Right lobe of liver (tissue), 4 donors: ENCODE measurements around the gene RGL2.

Experiments
- POLR2A ChIP-seq: fragments of 450-650 bp; IDR thresholded peaks from one replicate; pipeline ENCODE4 v1.6.1; 2017; ENCODE audit warnings: antibody characterized with exemption, mild to moderate bottlenecking
- TF ChIP-seq, protein P1 (sequence below), 4 donors: fragments of 200-600 bp in 3 of 4; fragments of 450-650 bp in 1 of 4; IDR thresholded peaks; one replicate each; pipeline versions ENCODE4 v1.5.1 to v1.8.0; 2016 to 2022; ENCODE audit warnings: antibody characterized with exemption in 4 of 4, mild to moderate bottlenecking in 2 of 4
- donor health status: DM: no; HTN: no; CAD: no.
- donor health status: DM: no; HTN: no; CAD: no.
- donor health status: DM: no; HTN: yes; CAD: no.

DNA sequence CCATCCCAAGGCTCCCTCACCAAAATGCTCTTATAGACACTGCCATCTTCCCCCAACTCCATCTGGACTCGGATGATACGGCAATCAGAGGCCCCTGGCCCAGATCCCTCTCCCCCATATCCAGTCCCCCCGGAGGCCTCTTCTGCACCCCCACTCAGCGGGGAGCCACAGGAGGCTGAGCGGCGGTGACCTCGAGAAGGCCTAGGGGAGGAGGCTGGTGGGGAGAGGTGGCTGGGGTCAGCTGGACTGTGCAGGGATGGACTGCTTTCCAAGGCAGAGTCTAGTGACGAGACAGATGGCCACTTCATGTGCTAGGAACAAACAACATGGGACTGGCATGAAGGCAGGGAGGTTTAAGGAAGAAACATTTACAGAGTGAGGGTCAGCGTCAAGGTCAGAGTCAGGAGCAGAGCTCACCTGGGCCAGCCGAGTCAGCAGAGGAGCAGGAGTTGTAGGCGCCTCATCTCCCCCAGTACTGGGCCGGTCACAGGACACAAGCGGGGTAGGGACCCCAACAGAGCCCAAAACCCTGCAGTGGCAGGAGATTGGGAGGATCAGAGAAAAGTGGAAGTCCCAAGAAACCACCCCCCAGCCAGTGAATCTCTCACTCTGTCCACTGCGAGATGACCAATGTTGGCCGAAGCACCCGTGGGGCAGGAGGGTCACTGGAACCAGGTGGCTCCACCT is 5.6 kb downstream of the RGL2 start:
- TF ChIP-seq, protein P1, sequence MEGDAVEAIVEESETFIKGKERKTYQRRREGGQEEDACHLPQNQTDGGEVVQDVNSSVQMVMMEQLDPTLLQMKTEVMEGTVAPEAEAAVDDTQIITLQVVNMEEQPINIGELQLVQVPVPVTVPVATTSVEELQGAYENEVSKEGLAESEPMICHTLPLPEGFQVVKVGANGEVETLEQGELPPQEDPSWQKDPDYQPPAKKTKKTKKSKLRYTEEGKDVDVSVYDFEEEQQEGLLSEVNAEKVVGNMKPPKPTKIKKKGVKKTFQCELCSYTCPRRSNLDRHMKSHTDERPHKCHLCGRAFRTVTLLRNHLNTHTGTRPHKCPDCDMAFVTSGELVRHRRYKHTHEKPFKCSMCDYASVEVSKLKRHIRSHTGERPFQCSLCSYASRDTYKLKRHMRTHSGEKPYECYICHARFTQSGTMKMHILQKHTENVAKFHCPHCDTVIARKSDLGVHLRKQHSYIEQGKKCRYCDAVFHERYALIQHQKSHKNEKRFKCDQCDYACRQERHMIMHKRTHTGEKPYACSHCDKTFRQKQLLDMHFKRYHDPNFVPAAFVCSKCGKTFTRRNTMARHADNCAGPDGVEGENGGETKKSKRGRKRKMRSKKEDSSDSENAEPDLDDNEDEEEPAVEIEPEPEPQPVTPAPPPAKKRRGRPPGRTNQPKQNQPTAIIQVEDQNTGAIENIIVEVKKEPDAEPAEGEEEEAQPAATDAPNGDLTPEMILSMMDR (IDR thresholded peaks at IDR 0.05), result no peak
- no peak for TF ChIP-seq POLR2A
